Lung (tissue), 16 donors: Measurements from ENCODE around the gene TYW1. TPM values are rescaled to one million over a fixed set of nuclear protein-coding genes. Genes with fewer than 3 reads are reported as not detected.
"Not testable (repeated sequence)": the region's sequence is repeated elsewhere in the genome, so short reads cannot be mapped to it uniquely, and the experiment has no call there.

Experiments used
- ATAC-seq: fragments of 200-7000 bp; cut with Tn5 transposase; one replicate; pipeline ENCODE4 v1.9.1; 2020; ENCODE audit warnings: moderate number of reproducible peaks; ENCODE audit not compliant: insufficient read depth, low FRiP score
- DNase-seq, 3 donors: peaks; one replicate each; pipeline ENCODE4 v3.0.0-alpha.2; 2013 to 2017
- H3K27ac ChIP-seq, 2 donors: one replicate each; pipeline ENCODE4 v1.5.1; 2013; ENCODE audit warnings: mild to moderate bottlenecking in 2 of 2, moderate library complexity in 2 of 2, control low read depth in 1 of 2, inconsistent platforms in 1 of 2, low read depth in 1 of 2, low read length in 1 of 2
- H3K27me3 ChIP-seq, 3 donors: one replicate each; pipeline ENCODE4 v1.5.1; 2013; ENCODE audit warnings: low read length in 2 of 3; ENCODE audit not compliant: control insufficient read depth in 3 of 3, insufficient read depth in 3 of 3
- H3K36me3 ChIP-seq, 4 donors: one replicate each; pipeline ENCODE4 v1.5.1; 2013; ENCODE audit warnings: low read length in 4 of 4, mild to moderate bottlenecking in 1 of 4, moderate library complexity in 1 of 4; ENCODE audit not compliant: control insufficient read depth in 4 of 4, insufficient read depth in 4 of 4
- H3K4me1 ChIP-seq, 5 donors: one replicate each; pipeline ENCODE4 v1.5.1; 2013; ENCODE audit warnings: low read length in 5 of 5, mild to moderate bottlenecking in 2 of 5, moderate library complexity in 1 of 5; ENCODE audit not compliant: control insufficient read depth in 5 of 5, insufficient read depth in 5 of 5
- H3K4me3 ChIP-seq: one replicate; pipeline ENCODE4 v1.5.1; 2013; ENCODE audit warnings: mild to moderate bottlenecking, control low read depth, moderate library complexity
- H3K9ac ChIP-seq, 2 donors: one replicate each; pipeline ENCODE4 v1.5.1; 2013; ENCODE audit warnings: low read length in 2 of 2, control low read depth in 1 of 2; ENCODE audit not compliant: insufficient read depth in 1 of 2
- H3K9me3 ChIP-seq, 4 donors: one replicate each; pipeline ENCODE4 v1.5.1; 2013; ENCODE audit warnings: low read length in 3 of 4, mild to moderate bottlenecking in 1 of 4, moderate library complexity in 1 of 4; ENCODE audit not compliant: control insufficient read depth in 4 of 4, insufficient read depth in 3 of 4
- CTCF ChIP-seq: IDR thresholded peaks from 2 replicates; pipeline ENCODE4 v1.5.1; 2012; ENCODE audit warnings: mild to moderate bottlenecking; ENCODE audit errors: control extremely low read depth, extremely low read depth
- WGBS, 2 donors: extraction: QIAGEN DNeasy Blood & Tissue Kit; methylation state at CpG; one replicate each; pipeline ENCODE4 v1.1.7; 2013; 5-methylcytosine and 5-hydroxymethylcytosine counted together
- long read RNA-seq, 5 donors: transcript quantifications; one replicate each; lab custom pipeline, GENCODE V29; 2026
- polyA plus RNA-seq, 2 donors: library from polyadenylated mRNA; stranded (reverse); fragments of 200-250 nt; gene quantifications; one replicate each; pipeline ENCODE4 v1.2.1, GENCODE V29; 2013
- total RNA-seq, 2 donors: library from RNA; depleted of rRNA in 1 of 2; stranded (reverse); fragments of >200 nt in 1 of 2; gene quantifications; one replicate each; pipeline ENCODE4 v1.2.1, GENCODE V29; 2014 to 2021
- donor health status: control.
- donor health status: control.
- donor health status: Bipolar disorder and iron deficiency.
- donor health status: healthy.
- donor health status: DM: yes; HTN: yes; CAD: no.

The TYW1 gene
- total RNA-seq (10 to 100 TPM; 12.9 to 27.1 TPM), polyA plus RNA-seq (10 to 100 TPM in 1 of 2 donors, 1 to 10 TPM in 1; 6.1 to 11.1 TPM)
- long read RNA-seq, donor 1, partial matches to known transcripts: 0 of 1 reads
- long read RNA-seq, donor 1, other reads (novel, unspliced or antisense): 0 of 1 reads
- long read RNA-seq, donor 2: 0 reads
- long read RNA-seq, donor 3, partial matches to known transcripts: 64 of 64 reads
- long read RNA-seq, donor 3, other reads (novel, unspliced or antisense): 0 of 64 reads
- long read RNA-seq, donor 4, partial matches to known transcripts: 0 of 1 reads
- long read RNA-seq, donor 4, other reads (novel, unspliced or antisense): 0 of 1 reads
- long read RNA-seq, donor 5, partial matches to known transcripts: 0 of 1 reads
- long read RNA-seq, donor 5, other reads (novel, unspliced or antisense): 0 of 1 reads

GRCh38 chr7:66996444-66997191 is at the start of gene TYW1:
Gene TYW1, plus strand, starts transcription at chr7:66996833. Its CDS starts 146 bp downstream, at chr7:66996979.
- Histone ChIP-seq H3K27ac (peak within 1 kb of the TSS; percentile 68 to 87), H3K9ac (peak within 1 kb of the TSS; percentile 53 to 80), H3K36me3 (peaks cover 6 to 11% (median 8%) of the 10 kb centered on the region in 4 donors), H3K4me3 (peak within 1 kb of the TSS; percentile 80)
- peak; percentile 90 for ATAC-seq
- not testable (repeated sequence) for H3K9me3 ChIP-seq, H3K27me3 ChIP-seq, H3K4me1 ChIP-seq
- DNase-seq: peak; percentile 99
- 0% methylated on average over 39 to 44 of the region's 44 CpGs for WGBS, 2 donors

- WGBS, 2 donors: 95 to 96% methylated on average over 19 of the region's 19 CpGs
- no peak for DNase-seq
Observed at GRCh38 chr7:66948480-66949109, 48.0 kb upstream of the TYW1 start.

GRCh38 chr7:66950311-66950710 is 46.3 kb upstream of the TYW1 start:
- ATAC-seq: no peak
- no peak overlapping the region for H3K4me3 ChIP-seq
- no peaks in the 10 kb centered on the region for H3K9me3 ChIP-seq
- H3K27ac ChIP-seq: no peak overlapping the region
- no peaks in the 10 kb centered on the region for H3K27me3 ChIP-seq
- DNase-seq: no peak
- no peaks in the 10 kb centered on the region for H3K4me1 ChIP-seq
- TF ChIP-seq CTCF: no peak
- H3K36me3 ChIP-seq: peaks cover 30 to 58% (median 42%) of the 10 kb centered on the region in 4 donors
- H3K9ac ChIP-seq: no peak overlapping the region
- WGBS, 2 donors: 82 to 85% methylated on average over 3 of the region's 3 CpGs

More at GRCh38 chr7:66948480-66949109, 48.0 kb upstream of the TYW1 start:
- ATAC-seq: no peak
- no peak for TF ChIP-seq CTCF
- no peak overlapping the region for H3K4me3 ChIP-seq
- no peak overlapping the region for H3K9ac ChIP-seq
- H3K27me3 ChIP-seq: no peaks in the 10 kb centered on the region
- H3K4me1 ChIP-seq: no peaks in the 10 kb centered on the region
- H3K27ac ChIP-seq: no peak overlapping the region
- peaks cover 30 to 56% (median 39%) of the 10 kb centered on the region in 4 donors for H3K36me3 ChIP-seq
- H3K9me3 ChIP-seq: no peaks in the 10 kb centered on the region

- no peak for TF ChIP-seq CTCF
- no peak for ATAC-seq
- Histone ChIP-seq H3K36me3 (peaks cover 30 to 61% (median 43%) of the 10 kb centered on the region in 4 donors), H3K4me1 (no peaks in the 10 kb centered on the region), H3K9ac (no peak overlapping the region), H3K27ac (no peak overlapping the region), H3K27me3 (no peaks in the 10 kb centered on the region), H3K9me3 (no peaks in the 10 kb centered on the region), H3K4me3 (no peak overlapping the region)
- DNase-seq: no peak
- 94 to 97% methylated on average over 8 of the region's 8 CpGs for WGBS, 2 donors
Observed at GRCh38 chr7:66950763-66951162, 45.9 kb upstream of the TYW1 start.
